ENCODE results near the gene ZDHHC22.

Gene ZDHHC22

DNA sequence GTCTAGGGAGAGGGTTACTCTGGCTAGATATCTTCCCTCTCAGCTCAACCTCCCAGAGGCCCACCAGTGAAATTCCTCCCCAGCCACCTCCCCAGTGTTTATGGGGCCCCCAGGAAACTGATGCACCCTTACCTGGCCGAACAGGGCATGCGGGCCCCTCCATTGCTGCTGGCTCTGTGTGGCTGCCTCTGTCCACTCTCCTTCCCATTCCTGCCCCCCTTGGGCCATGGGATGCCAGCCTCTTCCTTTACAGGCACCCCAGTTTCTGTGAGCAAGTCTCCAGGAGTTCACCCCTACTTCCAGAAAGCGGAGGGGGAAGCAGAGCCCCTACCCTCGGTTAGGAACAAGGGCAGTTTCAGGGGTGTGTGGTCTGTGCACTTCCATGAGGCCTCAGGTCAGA is 19.4 kb upstream of the ZDHHC22 start:
- TF ChIP-seq, protein P1, sequence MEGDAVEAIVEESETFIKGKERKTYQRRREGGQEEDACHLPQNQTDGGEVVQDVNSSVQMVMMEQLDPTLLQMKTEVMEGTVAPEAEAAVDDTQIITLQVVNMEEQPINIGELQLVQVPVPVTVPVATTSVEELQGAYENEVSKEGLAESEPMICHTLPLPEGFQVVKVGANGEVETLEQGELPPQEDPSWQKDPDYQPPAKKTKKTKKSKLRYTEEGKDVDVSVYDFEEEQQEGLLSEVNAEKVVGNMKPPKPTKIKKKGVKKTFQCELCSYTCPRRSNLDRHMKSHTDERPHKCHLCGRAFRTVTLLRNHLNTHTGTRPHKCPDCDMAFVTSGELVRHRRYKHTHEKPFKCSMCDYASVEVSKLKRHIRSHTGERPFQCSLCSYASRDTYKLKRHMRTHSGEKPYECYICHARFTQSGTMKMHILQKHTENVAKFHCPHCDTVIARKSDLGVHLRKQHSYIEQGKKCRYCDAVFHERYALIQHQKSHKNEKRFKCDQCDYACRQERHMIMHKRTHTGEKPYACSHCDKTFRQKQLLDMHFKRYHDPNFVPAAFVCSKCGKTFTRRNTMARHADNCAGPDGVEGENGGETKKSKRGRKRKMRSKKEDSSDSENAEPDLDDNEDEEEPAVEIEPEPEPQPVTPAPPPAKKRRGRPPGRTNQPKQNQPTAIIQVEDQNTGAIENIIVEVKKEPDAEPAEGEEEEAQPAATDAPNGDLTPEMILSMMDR (IDR thresholded peaks at IDR 0.05), result no peak
- H3K36me3 ChIP-seq, result no peaks in the 10 kb centered on the region
- intact Hi-C loops (cut with DNase I; ENCODE audit: low total_unique reads), result no loop called here

DNA sequence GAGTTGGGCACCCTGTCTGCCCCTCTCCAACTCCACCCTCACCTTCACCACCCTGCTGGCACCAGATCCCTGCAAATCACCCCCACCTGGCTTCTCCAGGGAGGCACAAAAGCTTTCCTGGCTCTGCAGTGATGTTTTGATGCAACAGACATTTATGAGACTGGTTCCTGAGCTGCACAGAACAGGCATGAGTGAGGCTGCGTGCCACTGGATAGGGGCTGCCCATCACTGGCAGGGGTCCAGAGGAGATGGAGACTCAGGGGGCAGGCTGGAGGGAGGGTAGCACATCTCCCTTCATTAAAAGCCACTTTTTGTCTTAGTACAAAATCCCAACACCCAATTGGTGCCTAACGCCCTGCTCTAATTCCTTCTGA is 17.3 kb upstream of the ZDHHC22 start:
- no peak overlapping the region for H3K27ac ChIP-seq
- no peaks in the 10 kb centered on the region for H3K9me3 ChIP-seq
- no peak for DNase-seq
- H3K4me1 ChIP-seq, result peaks cover 0 to 29% (median 10%) of the 10 kb centered on the region in 4 donors
- TF ChIP-seq, protein P1 (IDR thresholded peaks at IDR 0.05), result no peak
- intact Hi-C loops (cut with DNase I; ENCODE audit: low total_unique reads), result loop anchor here (10.0 kb wide), 1 partner anchor 156 kb away; no protein-coding TSS in a partner anchor
- H3K27me3 ChIP-seq, result peaks cover 0 to 6% of the 10 kb centered on the region in 2 donors
- no peak overlapping the region for H3K4me3 ChIP-seq
- H3K36me3 ChIP-seq, result no peaks in the 10 kb centered on the region

More for the DNA sequence above, 19.4 kb upstream of the ZDHHC22 start:
- no peaks in the 10 kb centered on the region for H3K9me3 ChIP-seq
- no peak for DNase-seq
- no peak overlapping the region for H3K27ac ChIP-seq
- H3K27me3 ChIP-seq, result peaks cover 0 to 6% of the 10 kb centered on the region in 2 donors
- no peak overlapping the region for H3K4me3 ChIP-seq
- peaks cover 0 to 14% (median 10%) of the 10 kb centered on the region in 4 donors for H3K4me1 ChIP-seq

DNA sequence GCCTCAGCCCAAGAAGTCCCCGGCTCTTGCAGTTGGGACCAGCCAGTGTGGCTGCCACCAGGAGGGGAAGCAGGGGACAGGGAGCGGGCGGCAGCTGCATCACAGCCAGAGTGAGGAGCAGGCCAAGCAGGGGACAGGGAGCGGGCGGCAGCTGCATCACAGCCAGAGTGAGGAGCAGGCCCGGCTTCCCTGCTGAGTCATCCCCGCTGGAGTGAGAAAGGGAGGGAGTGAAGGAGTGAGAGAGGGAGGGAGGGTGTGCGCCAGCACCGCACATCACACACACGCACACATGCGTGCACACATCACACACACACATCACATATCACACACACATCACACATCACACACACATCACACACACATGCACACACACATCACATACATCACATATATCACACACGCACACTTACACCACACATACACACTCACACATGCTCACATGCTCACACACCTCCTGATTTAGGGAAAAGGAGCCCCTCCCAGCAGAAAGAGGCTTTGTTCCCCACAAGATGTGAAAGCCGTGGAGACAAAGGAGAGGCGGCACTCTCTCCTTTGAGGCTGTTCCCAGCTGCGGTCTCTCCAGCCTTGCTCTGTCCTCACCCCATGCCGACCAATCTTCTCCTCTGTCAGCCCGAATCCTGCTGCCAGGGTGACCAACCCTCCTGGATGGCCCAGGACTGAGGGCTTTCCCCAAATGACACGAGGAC is 16.7 kb upstream of the ZDHHC22 start:
- H3K36me3 ChIP-seq, result no peaks in the 10 kb centered on the region
- intact Hi-C loops (cut with DNase I; ENCODE audit: low total_unique reads), result loop anchor here (10.0 kb wide), 1 partner anchor 156 kb away; no protein-coding TSS in a partner anchor

GRCh38 chr14:77157740-77158139 is 16.1 kb upstream of the ZDHHC22 start:
- H3K9me3 ChIP-seq, result no peaks in the 10 kb centered on the region
- H3K27me3 ChIP-seq, result peaks cover 0 to 17% of the 10 kb centered on the region in 2 donors
- H3K27ac ChIP-seq, result no peak overlapping the region
- H3K4me1 ChIP-seq, result peaks cover 0 to 29% (median 10%) of the 10 kb centered on the region in 4 donors
- intact Hi-C loops (cut with DNase I; ENCODE audit: low total_unique reads), result loop anchor here (10.0 kb wide), 1 partner anchor 157 kb away; no protein-coding TSS in a partner anchor
- H3K4me3 ChIP-seq, result no peak overlapping the region
- TF ChIP-seq, protein P1 (IDR thresholded peaks at IDR 0.05), result no peak
- H3K36me3 ChIP-seq, result no peaks in the 10 kb centered on the region
- no peak for DNase-seq

More for the DNA sequence above, 16.7 kb upstream of the ZDHHC22 start:
- TF ChIP-seq, protein P1 (IDR thresholded peaks at IDR 0.05), result no peak
- peaks cover 0 to 29% (median 10%) of the 10 kb centered on the region in 4 donors for H3K4me1 ChIP-seq
- H3K27ac ChIP-seq, result no peak overlapping the region
- H3K9me3 ChIP-seq, result no peaks in the 10 kb centered on the region
- no peak overlapping the region for H3K4me3 ChIP-seq
- H3K27me3 ChIP-seq, result peaks cover 0 to 11% of the 10 kb centered on the region in 2 donors
- no peak for DNase-seq

DNA sequence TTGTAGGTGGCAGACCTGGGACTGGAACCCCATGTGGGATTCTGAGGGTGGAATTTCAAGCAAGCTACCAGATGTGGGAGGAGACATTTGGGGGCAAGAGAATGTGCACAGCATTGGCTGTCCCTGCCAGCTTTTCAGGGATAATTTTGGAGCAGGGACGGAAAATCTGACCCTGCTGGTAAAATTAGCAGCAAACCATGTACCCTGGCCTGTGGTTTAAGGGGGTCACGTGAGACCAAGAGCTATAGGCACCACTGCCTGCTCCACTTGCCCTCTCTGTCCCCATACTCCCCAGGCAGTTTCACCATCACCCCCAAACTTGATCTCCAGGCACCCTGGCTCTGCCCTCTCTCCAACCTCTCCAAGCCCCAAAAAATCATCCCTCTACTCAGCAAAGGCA is 13.5 kb upstream of the ZDHHC22 start:
- H3K4me3 ChIP-seq, result no peak overlapping the region
- no peak for DNase-seq
- no peaks in the 10 kb centered on the region for H3K36me3 ChIP-seq
- no peak overlapping the region for H3K27ac ChIP-seq
- TF ChIP-seq, protein P1 (IDR thresholded peaks at IDR 0.05), result no peak
- intact Hi-C loops (cut with DNase I; ENCODE audit: low total_unique reads), result loop anchor here (10.0 kb wide), 1 partner anchor 160 kb away; no protein-coding TSS in a partner anchor
- no peaks in the 10 kb centered on the region for H3K9me3 ChIP-seq
- peaks cover 0 to 28% of the 10 kb centered on the region in 2 donors for H3K27me3 ChIP-seq
- H3K4me1 ChIP-seq, result peaks cover 0 to 29% (median 10%) of the 10 kb centered on the region in 4 donors
